ENCODE measurements around the gene OR7A10.

DNA sequence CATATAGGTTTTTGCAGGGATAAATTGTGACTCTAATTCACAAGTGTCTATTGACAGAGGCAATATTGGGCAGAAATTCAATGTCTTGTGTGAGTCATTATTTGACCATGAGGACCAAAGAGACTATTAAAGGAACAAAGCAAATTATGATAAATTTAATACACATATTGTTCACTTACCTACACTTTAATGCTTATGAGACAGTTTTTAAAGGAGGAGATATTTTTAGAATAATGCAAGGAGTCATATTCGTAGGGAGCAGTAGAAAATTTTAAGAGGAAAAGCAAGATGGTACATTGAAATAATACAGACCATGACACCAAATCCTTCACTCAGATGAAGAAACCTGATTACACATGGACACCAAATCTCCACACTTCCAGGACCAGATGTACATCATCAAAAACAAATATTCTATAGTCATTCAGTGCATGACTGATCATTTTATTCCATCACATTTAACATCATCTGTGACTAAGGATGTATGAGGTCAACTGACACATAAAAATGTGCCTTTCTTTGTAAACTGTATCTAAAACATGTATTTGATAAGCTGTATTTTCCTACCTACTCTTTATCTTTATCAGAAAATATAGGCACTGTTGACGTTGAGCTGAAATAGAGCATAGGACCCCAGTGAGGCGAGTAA lies 41.4 kb upstream of the OR7A10 start:
- TF ChIP-seq, protein P1, sequence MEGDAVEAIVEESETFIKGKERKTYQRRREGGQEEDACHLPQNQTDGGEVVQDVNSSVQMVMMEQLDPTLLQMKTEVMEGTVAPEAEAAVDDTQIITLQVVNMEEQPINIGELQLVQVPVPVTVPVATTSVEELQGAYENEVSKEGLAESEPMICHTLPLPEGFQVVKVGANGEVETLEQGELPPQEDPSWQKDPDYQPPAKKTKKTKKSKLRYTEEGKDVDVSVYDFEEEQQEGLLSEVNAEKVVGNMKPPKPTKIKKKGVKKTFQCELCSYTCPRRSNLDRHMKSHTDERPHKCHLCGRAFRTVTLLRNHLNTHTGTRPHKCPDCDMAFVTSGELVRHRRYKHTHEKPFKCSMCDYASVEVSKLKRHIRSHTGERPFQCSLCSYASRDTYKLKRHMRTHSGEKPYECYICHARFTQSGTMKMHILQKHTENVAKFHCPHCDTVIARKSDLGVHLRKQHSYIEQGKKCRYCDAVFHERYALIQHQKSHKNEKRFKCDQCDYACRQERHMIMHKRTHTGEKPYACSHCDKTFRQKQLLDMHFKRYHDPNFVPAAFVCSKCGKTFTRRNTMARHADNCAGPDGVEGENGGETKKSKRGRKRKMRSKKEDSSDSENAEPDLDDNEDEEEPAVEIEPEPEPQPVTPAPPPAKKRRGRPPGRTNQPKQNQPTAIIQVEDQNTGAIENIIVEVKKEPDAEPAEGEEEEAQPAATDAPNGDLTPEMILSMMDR (IDR thresholded peaks at IDR 0.05), result no peak
- TF ChIP-seq POLR2A (IDR thresholded peaks at IDR 0.05), result no peak

Data from testis (tissue), 2 donors.